HG03064 (cell line): ENCODE results near the gene RBM5.

Experiments used
- ATAC-seq: cut with Tn5 transposase; IDR thresholded peaks from one replicate; pipeline ENCODE4 v1.9.1; 2021; ENCODE audit warnings: low read depth; ENCODE audit not compliant: unreplicated experiment

RBM5 gene

DNA sequence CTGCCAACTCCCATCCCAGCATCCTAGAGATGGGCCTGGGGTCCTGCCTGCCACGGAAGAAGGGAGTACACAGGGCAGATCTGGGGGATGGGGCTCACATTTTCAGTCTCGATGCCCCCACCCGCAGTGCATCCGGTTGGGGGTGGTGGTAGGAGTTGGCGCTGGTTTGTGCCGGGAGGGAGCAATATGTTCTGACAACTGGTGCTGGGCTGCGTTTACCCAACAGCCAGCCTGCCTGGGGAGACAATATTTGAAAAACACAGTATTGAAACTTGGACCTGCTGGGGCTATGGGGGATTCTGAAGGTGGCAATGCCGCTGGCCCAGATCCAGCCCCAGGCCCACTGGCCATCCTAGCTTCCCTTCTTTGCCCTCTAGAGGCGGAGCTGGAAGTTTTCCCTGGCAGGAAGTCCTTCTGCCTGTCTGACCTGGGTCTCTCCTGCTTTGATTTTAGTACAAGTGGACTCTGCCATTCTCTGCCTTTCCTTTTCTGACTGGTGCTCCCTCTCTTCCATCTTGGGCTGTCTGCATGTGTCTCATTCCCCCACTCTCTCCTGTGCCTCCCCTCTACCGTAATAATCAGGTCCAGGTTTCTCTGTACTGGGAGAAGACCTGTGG is 69.9 kb downstream of the RBM5 start:
- no peak for ATAC-seq

DNA sequence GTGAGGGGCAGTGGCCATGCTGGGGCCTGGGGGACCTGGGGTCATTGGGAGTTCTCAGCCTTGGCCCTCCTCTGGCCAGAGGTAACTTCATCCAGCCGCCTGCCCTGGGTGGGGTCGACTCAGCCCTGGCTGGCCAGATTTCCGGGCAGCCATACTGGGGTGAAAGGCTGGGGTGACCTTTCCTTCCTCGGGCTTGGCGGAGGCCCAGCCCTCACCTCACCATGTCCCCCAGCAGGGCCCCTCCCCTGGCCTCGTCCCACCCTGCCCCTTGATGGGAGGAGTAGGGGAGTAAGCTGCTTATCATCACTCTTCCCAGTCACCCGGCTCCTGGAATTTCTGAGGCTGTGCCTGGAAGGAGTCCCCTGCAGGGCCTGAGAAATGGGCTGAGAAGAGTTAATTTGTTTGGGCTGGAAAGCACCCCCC is 71.9 kb downstream of the RBM5 start:
- ATAC-seq, result no peak

DNA sequence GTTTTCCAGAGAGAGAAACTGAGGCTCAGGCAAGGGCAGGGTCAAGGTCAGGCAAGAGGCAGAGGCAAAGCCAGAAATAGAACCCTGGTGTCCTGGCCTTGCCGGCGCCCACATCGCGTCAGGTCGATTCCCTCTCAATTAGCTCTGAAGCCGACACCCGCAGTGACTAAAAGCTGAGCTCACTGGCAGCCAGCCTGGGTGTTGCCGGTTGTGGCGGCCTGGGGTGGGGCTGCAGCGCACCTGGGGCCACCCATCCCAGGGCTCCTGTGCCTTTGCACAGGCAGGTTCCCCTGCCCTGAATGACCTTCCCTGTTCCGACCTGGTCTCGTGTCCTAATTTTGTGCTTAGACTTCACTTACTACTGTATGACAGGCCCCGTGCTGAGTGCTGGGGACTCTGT is 72.6 kb downstream of the RBM5 start:
- ATAC-seq, result no peak

- no peak for ATAC-seq
Observed at GRCh38 chr3:50162034-50162883, 73.5 kb downstream of the RBM5 start.

DNA sequence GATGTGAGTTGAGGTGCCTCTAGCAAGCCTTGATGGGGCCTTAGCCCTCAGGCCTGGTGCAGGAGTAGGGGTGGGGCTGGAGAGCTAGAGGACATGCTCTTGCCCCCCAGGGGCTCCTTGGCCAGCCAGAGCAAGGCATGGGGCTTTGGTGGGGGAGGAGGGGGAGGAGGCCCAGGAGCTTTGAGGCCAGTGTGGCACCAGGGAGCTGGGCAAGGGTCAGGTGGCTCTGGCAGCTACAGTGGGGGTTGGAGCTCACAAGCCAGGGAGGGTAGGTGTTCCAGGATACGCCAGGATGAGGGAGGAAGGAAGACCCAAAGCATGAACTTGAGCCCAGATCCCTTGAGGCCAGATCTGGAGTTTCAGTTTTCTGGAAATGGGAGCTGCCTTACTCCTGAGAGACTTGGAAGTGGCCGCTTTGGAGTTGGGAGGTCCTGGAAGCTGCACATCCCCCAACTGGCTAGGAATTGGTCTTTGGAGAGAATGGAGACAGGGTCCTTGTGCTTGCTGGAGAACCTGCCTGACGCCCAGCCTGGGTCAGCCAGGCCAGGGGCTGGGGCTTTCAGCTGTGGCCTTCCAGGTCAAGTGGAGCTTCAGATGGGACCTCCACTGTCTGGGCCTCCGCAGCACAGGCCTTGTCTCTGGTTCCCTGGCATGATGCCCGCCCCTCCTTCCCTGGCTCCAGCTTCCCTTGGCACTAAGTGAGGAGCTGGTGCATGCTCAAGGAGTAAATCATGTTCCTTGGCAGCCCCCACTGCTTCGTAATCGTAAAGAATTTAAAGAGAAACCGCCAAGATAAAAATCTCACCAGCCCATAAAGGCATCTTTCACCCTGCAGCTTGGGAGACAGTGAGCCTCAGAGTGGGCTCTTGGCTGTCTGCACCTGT is 75.1 kb downstream of the RBM5 start:
- no peak for ATAC-seq

- ATAC-seq, result no peak
Observed at GRCh38 chr3:50164481-50164880, 75.8 kb downstream of the RBM5 start.

DNA sequence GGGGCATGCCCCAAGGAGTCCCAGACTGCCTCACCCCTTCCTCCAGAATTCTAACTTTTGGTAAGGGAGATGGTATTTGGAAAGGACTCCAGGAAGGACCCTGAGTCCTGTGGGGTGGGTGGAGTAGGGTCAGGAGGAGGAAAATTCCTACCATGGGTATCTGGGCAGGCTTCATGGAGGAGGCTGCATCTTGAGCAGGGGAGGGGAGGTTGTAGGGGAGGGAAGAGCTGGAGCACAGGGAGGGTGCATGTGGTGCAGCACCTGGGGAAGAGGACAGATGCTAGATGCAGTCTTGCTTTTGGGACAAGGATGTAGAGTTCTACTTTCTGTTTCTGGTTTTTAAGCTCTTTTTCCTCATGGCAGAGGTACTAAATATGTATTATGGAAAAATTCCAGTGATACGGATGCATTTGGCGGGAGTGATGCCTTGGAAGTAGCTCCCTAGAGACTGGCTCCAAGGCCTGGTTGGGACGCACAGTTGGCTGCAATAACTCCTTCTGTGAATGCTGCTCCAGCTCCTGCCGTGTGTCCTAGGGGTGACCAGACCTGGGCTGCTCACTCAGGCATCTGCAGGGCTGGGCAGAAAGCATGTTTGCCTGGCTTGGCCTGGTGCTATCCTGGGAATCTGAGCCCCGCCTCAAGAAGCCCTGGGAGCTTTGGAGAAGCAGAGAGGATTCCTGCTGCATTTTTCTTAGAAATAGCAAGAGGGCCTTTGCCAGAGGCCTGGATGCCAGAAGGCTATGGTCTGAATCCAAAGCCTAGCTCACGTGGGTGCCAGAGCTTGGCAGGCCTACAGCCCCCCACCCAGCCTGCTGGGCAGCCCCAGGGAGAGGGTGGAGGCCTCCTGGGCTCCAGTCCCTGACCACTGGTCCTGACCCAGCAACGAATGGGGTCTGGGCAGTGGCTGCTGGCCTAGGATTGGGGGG is 76.5 kb downstream of the RBM5 start:
- no peak for ATAC-seq

- ATAC-seq, result no peak
Observed at GRCh38 chr3:50165910-50166538, 77.3 kb downstream of the RBM5 start.

DNA sequence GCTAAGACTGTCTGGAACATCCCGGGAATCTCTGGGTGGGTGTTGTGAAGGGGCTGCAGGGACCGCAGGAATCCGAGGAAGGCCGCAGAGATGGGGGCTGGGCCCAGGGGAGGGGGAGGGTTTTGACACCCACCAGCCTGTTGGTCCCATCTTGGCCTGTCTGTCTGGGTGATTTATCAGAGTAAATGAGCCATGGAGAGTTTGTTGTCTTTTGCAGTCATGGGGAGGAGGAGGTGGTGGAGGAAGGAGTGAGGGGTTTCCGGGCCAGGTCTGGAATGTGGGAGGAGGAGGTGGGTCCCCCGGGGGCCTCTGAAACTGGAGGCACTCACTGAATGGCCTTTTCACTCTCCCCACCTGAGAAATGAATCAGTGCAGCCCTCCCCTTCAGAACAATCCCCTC is 77.9 kb downstream of the RBM5 start:
- no peak for ATAC-seq

GRCh38 chr3:50167069-50167840 is 78.5 kb downstream of the RBM5 start:
- ATAC-seq, result no peak

DNA sequence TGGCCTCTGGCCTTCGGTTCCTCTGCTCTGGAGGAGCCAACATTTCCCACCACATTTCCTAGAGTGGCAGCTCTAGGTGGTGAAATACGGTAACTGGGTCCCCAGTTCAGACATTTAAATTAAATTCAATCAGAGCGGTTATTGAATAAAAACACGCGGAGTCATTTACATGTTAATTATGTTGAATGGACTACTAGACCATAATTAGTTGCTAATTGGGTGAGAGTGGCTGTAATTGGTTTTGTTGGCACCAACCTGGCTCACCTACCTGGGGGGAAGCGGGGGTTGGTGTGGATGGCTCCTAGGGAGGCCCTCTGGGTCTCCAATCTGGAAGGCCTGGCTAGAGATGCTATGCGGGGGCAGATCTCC is 79.1 kb downstream of the RBM5 start:
- ATAC-seq, result no peak

GRCh38 chr3:50168388-50168787 is 79.7 kb downstream of the RBM5 start:
- ATAC-seq, result no peak
